NCI-H82 (cell line): ENCODE data around the gene FYB1.

Experiments
- DNase-seq: peaks from one replicate; lab custom pipeline; 2025; lab: John Stamatoyannopoulos, UW

The FYB1 gene

DNA sequence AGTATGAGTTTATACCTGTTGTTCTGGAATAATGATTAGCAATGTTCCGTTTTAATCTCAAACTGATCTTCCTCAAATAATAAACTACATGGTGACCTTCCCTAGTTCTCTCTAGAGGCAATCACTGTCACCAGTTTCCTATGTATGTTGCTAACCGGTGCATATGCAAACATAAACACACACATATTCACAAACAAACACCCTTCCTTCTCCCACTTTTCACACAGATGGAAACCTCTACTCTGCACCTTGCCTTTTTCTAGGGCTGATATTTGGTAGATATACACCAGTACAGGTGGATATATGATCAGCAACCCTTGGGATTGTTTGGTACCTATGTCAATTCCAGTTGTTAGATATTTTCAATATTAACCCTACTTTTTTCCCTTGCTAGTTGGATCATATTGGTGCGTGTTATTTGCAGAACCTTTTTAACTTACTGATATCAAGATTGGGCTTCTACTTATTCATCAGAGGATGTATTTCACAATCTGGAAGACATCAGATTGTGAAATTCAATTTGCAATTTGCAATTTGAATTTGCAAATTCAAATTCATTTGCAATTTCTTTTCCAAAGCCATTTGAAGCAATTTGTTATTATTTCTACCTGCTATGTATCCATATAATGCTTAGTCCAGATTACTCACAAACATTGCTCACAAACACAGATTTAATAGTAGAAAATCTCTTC is 12.6 kb downstream of the FYB1 start:
- no peak for DNase-seq

- DNase-seq: no peak
Observed at GRCh38 chr5:39205550-39205949, 13.8 kb downstream of the FYB1 start.

DNA sequence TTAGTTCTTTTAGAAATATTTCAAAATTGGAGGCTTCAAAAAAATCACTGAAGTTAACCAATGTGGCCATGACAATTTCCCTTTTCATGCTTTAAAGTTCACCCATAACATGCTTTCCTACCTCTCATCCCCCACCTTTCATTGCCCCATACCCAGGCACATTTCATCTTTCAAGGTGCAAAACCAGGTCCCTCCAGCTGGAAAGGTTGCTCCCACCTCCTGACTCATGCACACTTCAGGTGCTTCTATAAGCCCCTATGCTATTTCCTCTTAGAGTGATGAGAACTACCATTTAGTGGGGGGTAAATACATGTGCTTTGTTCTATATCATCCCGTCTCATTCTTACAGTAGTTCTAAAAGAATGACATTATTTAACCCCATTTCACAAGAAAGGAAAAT is 15.4 kb downstream of the FYB1 start:
- no peak for DNase-seq

- no peak for DNase-seq
Observed at GRCh38 chr5:39203275-39203922, 16.0 kb downstream of the FYB1 start.

GRCh38 chr5:39202597-39203274 is 16.6 kb downstream of the FYB1 start:
- no peak for DNase-seq

GRCh38 chr5:39201781-39202596 is 17.4 kb downstream of the FYB1 start:
- no peak for DNase-seq

DNA sequence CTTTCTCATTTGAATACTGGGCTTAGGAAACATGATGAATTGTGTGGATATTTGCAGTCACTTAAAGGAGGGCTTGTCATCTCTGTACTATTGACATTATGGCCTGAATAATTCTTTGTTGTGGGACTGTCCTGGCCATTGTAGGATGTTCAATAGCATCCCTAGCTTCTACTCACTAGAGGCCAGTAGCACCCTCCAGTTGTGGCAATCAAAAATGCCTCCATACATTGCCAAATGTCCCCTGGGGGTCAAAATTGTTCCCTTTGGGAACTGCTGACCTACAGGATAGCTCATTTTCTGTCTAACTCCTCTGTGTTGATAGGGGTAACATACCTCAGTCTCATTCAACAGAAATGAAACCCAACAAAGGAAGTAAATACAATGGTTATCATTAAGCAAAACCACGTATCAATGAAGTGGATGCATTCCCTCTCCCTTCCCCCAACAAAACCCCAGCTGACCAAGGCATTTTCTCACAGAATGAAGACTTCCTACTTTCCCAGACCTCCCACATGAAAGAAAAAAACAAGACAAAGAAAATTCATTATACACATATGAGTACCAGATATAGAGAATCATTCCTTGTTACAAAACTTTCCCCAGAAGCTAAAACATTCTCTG is 18.1 kb downstream of the FYB1 start:
- DNase-seq: no peak

DNA sequence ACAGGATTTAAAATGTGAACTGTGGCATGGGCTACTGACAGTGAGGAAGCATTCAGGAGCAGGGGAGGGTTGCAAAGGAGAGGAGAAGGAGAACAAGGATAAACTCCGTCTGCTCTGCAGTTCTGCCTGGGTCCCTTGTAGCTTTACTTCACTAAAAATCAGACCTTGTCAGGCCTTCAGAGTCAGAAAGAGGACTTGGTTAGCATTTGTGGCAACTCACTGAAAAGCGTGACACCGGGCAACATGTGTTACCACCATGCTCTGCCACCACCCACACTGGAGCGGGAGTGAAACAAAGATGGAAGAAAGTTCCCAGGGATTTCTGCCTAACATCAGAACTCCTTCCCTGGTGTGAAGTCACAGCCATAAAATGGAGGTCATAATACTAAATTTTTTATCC is 19.3 kb downstream of the FYB1 start:
- DNase-seq: no peak

DNA sequence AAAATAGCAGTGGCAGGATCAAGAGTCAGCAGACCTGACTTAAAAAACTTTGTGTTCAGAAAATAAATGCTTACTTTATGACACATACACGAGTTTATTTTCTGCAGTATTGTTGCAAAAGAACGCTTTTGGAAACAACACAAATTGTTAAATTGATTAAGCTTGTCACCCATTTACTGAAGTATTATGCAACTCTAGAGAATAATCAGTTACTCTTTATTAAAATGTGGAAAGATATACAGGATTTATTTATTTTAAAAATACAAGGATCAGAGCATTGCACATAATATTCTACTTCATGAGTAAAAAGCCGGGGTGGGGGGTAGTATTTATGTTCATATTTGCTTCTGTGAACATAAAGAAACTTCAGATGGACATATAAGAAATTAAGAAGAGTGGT is 20.0 kb downstream of the FYB1 start:
- DNase-seq: no peak

- DNase-seq: no peak
Observed at GRCh38 chr5:39198127-39198526, 21.2 kb downstream of the FYB1 start.

- DNase-seq: no peak
Observed at GRCh38 chr5:39197556-39197955, 21.8 kb downstream of the FYB1 start.

GRCh38 chr5:39195198-39195826 is 24.1 kb downstream of the FYB1 start:
- no peak for DNase-seq

- no peak for DNase-seq
Observed at GRCh38 chr5:39194466-39195136, 24.8 kb downstream of the FYB1 start.

GRCh38 chr5:39193553-39194465 is 25.6 kb downstream of the FYB1 start:
- no peak for DNase-seq

DNA sequence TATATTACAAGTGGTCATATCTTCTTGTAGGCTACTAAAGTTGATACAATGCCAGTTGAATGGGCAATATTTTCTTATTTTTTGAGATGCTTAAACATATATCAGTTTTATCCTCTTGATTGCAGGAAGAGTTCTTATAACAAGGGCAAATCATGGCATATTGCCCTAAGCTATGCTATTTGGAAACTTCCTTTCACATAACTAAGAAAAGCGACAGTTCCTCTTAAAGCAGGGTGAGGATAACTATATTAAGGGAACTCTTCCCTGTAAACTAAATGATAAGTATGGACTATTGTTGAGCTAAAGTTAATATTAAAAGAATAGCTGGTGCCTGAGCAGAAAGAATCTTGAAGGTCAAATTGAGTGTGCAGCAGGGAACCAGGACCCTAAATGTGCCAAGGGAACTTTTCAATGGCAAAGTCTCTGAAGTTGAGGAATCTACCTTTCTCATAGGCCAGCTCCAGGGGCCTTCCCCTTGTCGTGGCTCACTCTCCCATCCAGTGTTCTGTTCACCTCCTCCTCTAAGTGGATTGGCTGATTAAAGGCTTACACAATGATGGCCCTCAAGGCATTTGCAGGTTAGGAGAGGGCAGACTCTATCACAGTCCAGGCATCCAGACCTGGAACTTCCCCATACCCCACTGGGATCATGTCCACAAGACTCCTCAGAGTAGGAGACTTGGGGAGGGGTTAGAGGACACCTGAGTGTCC is 26.8 kb downstream of the FYB1 start:
- peak; percentile 11 for DNase-seq

DNA sequence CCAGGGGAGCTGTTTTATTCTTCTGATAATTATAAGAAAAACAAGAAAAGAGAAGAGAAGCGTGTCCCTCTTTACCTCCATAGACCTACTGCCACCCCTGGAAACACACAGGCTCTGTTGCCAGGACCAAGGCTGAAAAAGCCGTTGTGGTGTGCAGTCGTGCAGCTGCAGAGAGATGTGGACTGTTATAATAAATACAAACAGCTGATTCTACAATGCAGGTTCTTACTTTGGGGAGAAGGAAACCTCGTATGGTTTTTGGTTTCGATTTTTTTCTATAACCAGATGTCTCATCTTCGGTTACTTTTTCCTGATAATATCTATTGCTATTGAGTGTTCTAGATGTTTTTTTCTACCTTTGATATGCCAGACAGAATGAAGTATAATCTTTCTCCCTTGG is 28.1 kb downstream of the FYB1 start:
- no peak for DNase-seq

DNA sequence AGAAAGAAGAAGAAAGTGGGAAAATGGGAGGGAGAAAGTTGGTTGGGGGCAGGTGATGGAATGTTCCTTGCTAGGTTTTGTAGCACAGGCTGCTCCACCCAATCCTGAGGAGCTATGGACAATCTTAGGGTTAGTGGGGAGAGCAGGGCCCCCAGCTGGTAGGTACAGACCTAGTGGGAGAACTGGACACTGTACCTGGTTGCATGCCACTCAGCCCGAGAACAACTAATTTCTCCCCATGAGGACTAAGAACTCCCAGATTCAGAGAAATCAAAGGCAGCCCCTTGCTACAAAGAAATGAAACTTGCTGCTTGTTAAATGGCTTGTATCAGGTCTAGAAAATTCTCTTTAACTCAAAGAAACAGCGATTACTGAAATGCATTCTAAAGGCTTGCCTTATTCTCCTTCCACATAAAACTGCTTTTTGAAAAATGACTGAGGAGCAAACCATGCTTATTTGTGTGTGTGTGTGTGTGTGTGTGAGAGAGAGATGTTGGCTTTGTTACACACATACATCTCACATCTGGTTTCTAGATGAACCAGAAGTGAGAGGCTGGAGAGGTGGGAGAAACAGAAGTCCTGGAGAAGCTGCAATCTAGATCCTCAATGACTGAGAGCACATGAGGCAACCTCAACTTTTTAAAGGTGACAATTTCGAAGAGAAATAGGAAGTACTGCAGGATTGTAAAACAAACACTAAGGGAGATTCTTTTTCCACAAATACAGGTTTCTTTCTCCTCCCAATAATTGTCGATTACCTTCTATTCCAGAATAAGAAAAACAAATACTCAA is 28.9 kb downstream of the FYB1 start:
- no peak for DNase-seq

GRCh38 chr5:39189292-39189955 is 29.9 kb downstream of the FYB1 start:
- no peak for DNase-seq
